ENCODE data around the gene XPNPEP1.

XPNPEP1 gene

DNA sequence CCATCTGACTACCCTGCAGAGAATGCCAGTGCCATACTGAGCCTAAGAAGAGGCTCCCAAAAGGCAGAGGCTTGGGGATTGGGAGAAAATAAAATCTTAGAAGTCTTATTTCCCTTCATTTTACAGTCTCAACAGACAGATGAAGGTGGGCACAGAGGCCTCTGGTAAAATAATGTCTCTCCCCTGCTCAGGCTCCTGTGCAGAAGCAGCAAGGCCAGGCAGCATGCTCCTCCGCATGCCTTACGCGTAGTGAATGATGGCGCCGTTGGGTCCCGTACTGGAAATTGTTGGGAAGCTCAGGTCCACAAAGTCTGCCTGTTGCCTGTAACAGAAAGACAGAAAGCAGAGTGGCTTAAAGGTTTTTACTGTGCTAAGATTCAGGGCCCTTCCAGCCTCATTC is 45.8 kb downstream of the XPNPEP1 start:
- no peaks in the 10 kb centered on the region for H3K27me3 Mint-ChIP-seq
- DNase-seq (ENCODE audit: low spot score in 2 of 2): no peak
- no peak for ATAC-seq (replicated peaks; ENCODE audit: extremely low read depth, poor library complexity, severe bottlenecking)
- peaks cover under 1% of the 10 kb centered on the region for H3K4me1 Mint-ChIP-seq
- no peak overlapping the region for H3K27ac Mint-ChIP-seq (ENCODE audit: low read depth)
- H3K36me3 Mint-ChIP-seq (ENCODE audit: insufficient read depth): peaks cover 53% of the 10 kb centered on the region
- no peaks in the 10 kb centered on the region for H3K9me3 Mint-ChIP-seq
- no peak overlapping the region for H3K4me3 Mint-ChIP-seq

DNA sequence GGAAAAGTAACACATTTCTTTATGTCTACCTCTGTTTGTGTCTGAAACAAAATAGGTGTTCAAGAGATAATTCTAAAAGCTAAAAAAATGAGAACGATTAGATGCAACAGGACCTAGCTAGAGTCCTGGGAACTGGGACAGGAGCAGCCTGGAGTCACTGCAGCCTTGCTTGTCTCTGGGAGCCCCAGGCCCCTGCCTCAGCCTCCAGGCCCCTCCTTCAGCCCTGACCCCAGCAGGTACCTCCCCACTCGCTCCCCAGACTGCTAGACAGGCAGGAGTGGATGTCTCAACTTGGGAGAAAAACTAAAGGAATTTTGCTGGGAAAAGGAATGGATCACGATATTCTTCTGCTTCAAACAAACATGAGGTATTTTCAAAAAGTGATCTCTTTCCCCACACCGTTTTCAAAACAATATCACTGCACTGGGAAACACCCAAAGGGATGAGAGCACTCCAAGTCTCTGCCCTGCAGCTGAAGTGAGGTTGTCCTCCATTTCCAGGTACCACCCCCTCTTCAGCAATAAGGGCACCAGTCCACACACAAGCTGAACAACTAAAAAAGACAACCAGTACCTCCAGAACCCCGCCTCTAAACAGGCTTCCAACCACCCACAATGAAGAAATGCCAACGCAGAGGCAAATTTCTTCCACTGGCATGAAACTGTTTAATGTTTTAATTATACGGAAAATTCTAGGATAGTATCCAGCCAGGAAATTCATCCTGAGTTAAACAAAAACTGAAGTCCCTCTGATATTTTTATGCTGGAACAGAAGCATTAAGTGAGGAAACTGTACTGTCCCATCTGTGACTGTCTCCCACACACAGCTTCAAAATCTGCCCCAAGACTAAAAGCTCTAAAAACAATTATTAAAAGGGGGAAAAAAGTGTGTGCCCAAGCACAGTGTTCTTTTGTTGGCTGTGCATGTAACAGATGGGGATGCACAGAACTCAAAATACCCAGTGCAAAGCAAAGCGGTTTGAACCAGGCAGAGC is 47.2 kb downstream of the XPNPEP1 start:
- no peak for DNase-seq (ENCODE audit: low spot score in 2 of 2)
- Mint-ChIP-seq H3K4me1 (no peaks in the 10 kb centered on the region), H3K27ac (ENCODE audit: low read depth) (no peak overlapping the region), H3K4me3 (no peak overlapping the region), H3K27me3 (no peaks in the 10 kb centered on the region), H3K9me3 (no peaks in the 10 kb centered on the region), H3K36me3 (ENCODE audit: insufficient read depth) (peaks cover 57% of the 10 kb centered on the region)
- ATAC-seq (replicated peaks; ENCODE audit: extremely low read depth, poor library complexity, severe bottlenecking): no peak

DNA sequence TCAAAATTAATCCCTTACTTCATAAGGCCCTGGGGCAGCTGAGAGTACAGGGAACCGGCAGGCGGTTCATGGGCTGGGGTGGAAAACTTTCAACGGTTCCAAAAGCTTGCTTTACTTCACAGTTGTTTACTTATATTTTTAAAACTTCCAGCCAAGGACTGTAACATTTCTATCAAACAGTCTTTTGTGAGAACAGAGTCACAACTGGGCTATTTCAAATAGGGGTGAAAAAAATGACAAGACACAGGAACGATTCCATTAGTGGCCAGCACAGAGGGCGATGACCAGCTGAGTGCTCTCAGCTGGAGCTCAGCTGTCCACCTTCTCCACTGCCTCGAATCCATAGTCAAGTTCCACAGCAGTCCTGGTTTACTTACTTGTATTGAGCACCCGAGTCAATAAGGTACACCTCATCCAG is 48.2 kb downstream of the XPNPEP1 start:
- no peaks in the 10 kb centered on the region for H3K4me1 Mint-ChIP-seq
- DNase-seq (ENCODE audit: low spot score in 2 of 2): no peak
- no peak for ATAC-seq (replicated peaks; ENCODE audit: extremely low read depth, poor library complexity, severe bottlenecking)
- no peak overlapping the region for H3K4me3 Mint-ChIP-seq
- H3K9me3 Mint-ChIP-seq: no peaks in the 10 kb centered on the region
- peaks cover 57% of the 10 kb centered on the region for H3K36me3 Mint-ChIP-seq (ENCODE audit: insufficient read depth)
- H3K27ac Mint-ChIP-seq (ENCODE audit: low read depth): no peak overlapping the region
- no peaks in the 10 kb centered on the region for H3K27me3 Mint-ChIP-seq

DNA sequence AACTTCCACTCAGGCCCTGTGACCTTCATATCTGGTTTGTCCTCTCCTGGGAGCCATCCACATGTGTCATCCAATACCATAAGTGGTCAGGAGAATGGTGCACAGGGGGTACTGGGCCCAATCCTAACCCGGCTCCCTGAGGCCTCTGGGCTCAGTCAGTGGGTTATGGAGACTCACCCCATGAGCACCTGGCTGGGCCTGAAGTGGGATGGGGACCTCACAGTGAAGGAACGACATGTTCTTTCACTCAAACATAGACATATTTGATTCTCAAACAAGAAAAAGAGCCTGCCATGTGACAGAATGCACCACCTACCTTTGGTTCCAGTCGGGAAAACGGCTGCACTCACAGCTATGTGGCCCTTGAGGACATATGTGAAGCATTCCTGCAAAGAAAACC is 51.8 kb downstream of the XPNPEP1 start:
- Mint-ChIP-seq H3K9me3 (no peaks in the 10 kb centered on the region), H3K36me3 (ENCODE audit: insufficient read depth) (peaks cover 54% of the 10 kb centered on the region), H3K27ac (ENCODE audit: low read depth) (no peak overlapping the region), H3K27me3 (no peaks in the 10 kb centered on the region), H3K4me1 (no peaks in the 10 kb centered on the region), H3K4me3 (no peak overlapping the region)
- no peak for DNase-seq (ENCODE audit: low spot score in 2 of 2)
- ATAC-seq (replicated peaks; ENCODE audit: extremely low read depth, poor library complexity, severe bottlenecking): no peak

DNA sequence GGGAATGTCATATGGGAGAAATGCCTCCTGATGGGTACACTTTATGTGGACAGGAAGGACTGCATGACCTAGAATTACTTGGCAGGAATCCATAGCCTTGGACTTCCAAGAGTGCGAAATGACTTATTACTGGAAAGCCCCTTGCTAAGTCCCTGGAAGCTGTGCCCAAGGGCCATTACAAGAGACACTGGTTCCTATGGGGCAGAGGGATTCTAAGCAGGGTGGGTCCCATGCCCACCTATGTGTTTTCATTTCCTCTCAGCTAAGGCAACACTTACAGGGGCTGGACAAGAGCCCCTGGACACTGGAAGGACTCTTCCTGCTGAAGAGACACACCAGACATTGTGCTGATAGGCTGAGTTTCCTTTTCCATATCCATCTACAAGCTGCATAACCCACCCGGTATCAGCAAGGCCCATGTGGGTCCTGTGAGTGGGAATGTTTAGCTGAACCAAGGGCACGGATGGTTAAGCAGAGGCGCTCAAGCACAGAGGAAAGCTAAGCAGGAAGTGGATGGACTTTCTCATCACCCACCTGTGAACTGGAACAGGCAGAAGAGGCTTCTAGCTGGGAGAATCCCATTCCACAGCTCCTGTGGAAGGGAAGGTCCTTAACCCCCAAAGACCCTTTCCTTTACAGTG is 56.2 kb downstream of the XPNPEP1 start:
- Mint-ChIP-seq H3K9me3 (peaks cover 12% of the 10 kb centered on the region), H3K27me3 (no peaks in the 10 kb centered on the region), H3K36me3 (ENCODE audit: insufficient read depth) (peaks cover 52% of the 10 kb centered on the region), H3K27ac (ENCODE audit: low read depth) (no peak overlapping the region), H3K4me3 (no peak overlapping the region), H3K4me1 (no peaks in the 10 kb centered on the region)
- DNase-seq (ENCODE audit: low spot score in 2 of 2) (no peak), ATAC-seq (replicated peaks; ENCODE audit: extremely low read depth, poor library complexity, severe bottlenecking) (no peak)

DNA sequence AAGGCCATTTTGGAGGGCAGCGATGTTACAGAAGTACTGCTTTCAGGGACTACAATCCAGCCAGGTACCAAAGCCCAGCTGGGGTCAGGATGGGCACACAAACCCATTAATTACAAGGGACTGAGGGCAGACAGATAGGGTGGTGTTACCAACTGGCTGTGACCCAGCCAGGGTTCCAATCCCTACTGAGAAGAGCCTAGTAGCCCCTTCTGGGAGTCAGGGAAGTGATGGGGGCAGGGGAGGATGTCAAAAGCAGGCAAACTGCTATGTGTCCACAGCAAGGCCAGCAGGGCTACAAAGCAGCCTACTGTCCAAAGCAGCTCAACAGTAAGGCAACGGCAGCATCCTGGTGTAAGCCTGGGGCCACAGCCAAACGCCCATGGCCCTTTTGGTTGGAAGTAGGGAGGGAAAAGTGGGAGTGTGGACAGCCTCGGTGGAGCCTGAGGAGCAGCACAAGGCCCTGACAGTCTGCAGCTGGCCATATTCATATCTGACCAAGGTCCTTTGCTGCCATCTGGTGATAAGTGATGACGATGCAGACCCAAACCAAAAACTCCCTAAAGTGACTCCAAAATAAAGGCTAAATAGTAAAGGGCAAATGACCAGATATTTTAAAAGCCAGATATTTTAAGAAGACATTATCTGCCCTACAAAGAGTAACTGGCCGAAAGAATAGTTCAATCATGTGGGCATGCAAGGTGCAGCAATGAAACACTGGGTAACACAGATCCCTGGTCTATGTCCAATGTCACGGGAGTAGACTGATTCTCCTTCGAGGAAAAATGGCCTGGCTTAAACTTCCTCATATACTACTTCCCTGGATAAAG is 56.9 kb downstream of the XPNPEP1 start:
- Mint-ChIP-seq H3K27me3 (no peaks in the 10 kb centered on the region), H3K27ac (ENCODE audit: low read depth) (no peak overlapping the region)

DNA sequence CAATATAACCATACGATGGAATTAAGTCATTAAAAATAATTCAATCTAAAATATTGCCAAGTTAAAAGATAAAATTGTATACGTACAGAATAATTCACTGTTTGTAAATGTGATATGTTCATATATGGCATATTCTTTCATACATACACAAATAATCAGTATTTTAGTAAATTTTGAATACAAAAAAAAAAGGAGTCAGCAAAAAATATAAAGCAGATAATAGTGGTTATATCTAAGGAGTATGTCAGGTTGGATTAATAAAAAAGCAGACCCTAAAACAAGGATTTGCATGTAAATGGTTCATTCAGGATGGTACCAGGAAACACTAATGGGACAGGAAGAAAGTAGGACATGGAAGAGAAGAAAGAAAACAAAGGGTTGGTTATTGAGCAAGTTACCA is 59.5 kb downstream of the XPNPEP1 start:
- Mint-ChIP-seq H3K4me1 (no peaks in the 10 kb centered on the region), H3K27ac (ENCODE audit: low read depth) (no peak overlapping the region), H3K36me3 (ENCODE audit: insufficient read depth) (peaks cover 31% of the 10 kb centered on the region), H3K4me3 (no peak overlapping the region), H3K27me3 (no peaks in the 10 kb centered on the region), H3K9me3 (peaks cover 12% of the 10 kb centered on the region)
- DNase-seq (ENCODE audit: low spot score in 2 of 2) (no peak), ATAC-seq (replicated peaks; ENCODE audit: extremely low read depth, poor library complexity, severe bottlenecking) (no peak)

More for the DNA sequence above, 56.9 kb downstream of the XPNPEP1 start:
- Mint-ChIP-seq H3K36me3 (ENCODE audit: insufficient read depth) (peaks cover 47% of the 10 kb centered on the region), H3K9me3 (peaks cover 12% of the 10 kb centered on the region), H3K4me3 (no peak overlapping the region), H3K4me1 (no peaks in the 10 kb centered on the region)
- no peak for ATAC-seq (replicated peaks; ENCODE audit: extremely low read depth, poor library complexity, severe bottlenecking)
- DNase-seq (ENCODE audit: low spot score in 2 of 2): no peak

DNA sequence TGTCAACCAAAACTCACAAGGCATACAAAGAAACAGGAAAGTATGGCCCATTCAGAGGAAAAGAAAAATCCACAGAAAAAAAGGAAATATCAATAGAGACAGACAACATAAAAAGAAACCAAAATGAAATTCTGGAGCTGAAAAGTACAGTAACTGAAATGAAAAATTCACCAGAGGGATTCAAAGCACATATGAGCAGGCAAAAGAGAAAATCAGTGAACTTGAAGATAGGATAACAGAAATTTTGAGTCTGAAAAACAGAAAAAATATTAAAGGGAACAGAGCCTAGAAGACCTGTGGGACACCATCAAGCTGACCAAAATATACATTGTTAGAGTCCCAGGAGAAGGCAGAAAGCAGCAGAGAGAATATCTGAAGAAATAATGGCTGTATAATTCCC is 60.6 kb downstream of the XPNPEP1 start:
- Mint-ChIP-seq H3K4me3 (no peak overlapping the region), H3K27me3 (no peaks in the 10 kb centered on the region), H3K36me3 (ENCODE audit: insufficient read depth) (peaks cover 28% of the 10 kb centered on the region), H3K4me1 (no peaks in the 10 kb centered on the region), H3K9me3 (peaks cover 12% of the 10 kb centered on the region), H3K27ac (ENCODE audit: low read depth) (no peak overlapping the region)
- DNase-seq (ENCODE audit: low spot score in 2 of 2) (no peak), ATAC-seq (replicated peaks; ENCODE audit: extremely low read depth, poor library complexity, severe bottlenecking) (no peak)

DNA sequence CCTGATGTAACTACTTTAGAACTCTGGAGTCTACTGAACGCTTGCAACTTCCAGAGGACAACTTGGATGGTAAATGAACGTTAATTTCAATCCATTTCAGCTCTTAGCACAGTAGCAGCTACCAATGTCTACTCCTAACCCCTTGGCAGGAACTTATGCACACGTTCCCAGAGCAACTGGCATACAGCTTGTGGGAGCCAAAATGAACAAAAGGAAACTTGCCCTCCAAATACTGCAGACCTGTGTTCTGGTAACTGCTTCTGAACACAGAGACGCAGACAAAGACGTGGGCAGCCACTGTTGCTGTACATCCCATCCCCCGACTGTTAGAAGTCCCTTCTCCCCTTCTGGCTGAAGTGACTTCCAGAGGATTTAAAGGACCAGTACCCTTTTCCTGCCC is 61.3 kb downstream of the XPNPEP1 start:
- ATAC-seq (replicated peaks; ENCODE audit: extremely low read depth, poor library complexity, severe bottlenecking) (no peak), DNase-seq (ENCODE audit: low spot score in 2 of 2) (no peak)
- Mint-ChIP-seq H3K9me3 (peaks cover 12% of the 10 kb centered on the region), H3K27me3 (no peaks in the 10 kb centered on the region), H3K27ac (ENCODE audit: low read depth) (no peak overlapping the region), H3K4me1 (no peaks in the 10 kb centered on the region), H3K4me3 (no peak overlapping the region), H3K36me3 (ENCODE audit: insufficient read depth) (peaks cover 25% of the 10 kb centered on the region)

DNA sequence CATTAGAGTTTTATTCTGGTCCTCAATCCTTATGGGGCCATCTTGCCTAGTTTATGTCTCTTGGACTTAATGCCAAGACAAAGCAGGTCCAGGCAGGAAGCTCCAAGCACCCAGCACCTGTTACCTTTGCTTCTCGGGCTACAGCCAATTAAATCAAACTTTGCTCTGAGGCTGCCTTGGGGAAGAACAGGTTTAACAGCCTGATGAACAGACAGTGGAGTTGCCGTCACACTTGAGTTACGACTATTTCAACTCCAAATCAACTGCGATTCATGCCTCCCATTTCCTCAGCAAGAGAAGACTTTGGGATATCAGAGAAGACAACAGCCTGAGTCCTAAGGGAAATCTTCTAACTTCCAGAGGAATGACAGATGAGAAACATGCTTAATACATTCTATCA is 62.2 kb downstream of the XPNPEP1 start:
- Mint-ChIP-seq H3K27me3 (no peaks in the 10 kb centered on the region), H3K27ac (ENCODE audit: low read depth) (no peak overlapping the region), H3K36me3 (ENCODE audit: insufficient read depth) (peaks cover 24% of the 10 kb centered on the region)

DNA sequence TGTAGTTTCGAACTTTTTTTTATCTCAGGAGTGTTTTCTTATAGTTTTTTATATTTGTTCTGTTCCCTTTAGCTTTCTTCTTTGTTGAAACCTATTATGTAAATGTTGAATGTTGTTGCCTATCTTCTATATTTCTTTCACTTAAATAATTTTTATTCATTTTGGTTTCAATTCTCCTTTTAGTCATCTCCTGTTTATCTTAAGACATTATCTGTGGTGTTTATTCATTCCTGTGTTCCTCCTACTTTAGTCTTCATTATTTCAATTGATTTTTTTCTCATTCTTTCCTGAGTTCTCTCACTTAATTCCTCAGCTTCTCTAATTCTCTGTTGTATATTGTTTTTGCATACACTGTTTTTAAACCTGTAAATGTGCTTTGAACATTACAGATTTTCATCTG is 64.1 kb downstream of the XPNPEP1 start:
- Mint-ChIP-seq H3K27me3 (no peaks in the 10 kb centered on the region), H3K9me3 (peaks cover 12% of the 10 kb centered on the region), H3K36me3 (ENCODE audit: insufficient read depth) (peaks cover 7% of the 10 kb centered on the region), H3K4me1 (no peaks in the 10 kb centered on the region), H3K4me3 (no peak overlapping the region), H3K27ac (ENCODE audit: low read depth) (no peak overlapping the region)
- DNase-seq (ENCODE audit: low spot score in 2 of 2) (no peak), ATAC-seq (replicated peaks; ENCODE audit: extremely low read depth, poor library complexity, severe bottlenecking) (no peak)

More for the DNA sequence above, 62.2 kb downstream of the XPNPEP1 start:
- DNase-seq (ENCODE audit: low spot score in 2 of 2) (no peak), ATAC-seq (replicated peaks; ENCODE audit: extremely low read depth, poor library complexity, severe bottlenecking) (no peak)
- Mint-ChIP-seq H3K9me3 (peaks cover 12% of the 10 kb centered on the region), H3K4me3 (no peak overlapping the region), H3K4me1 (no peaks in the 10 kb centered on the region)

DNA sequence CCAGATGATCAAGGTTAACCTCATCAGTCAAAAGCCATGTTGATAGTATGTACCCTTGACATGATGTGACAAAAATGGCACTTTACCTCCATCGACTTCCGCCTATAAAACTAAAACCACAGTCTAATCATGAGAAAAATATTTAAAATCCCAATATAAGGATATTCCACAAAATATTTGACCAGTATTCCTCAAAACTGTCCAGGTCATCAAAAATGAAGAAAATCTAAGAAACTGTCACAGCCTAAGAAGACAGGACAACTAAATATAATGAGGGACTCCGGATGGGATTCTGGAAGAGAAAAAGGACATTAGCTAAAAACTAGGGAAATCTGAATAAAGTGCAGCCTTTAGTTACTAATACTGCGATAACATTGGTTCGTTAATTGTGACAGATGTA is 67.6 kb downstream of the XPNPEP1 start:
- H3K9me3 Mint-ChIP-seq: no peaks in the 10 kb centered on the region
- H3K4me3 Mint-ChIP-seq: no peak overlapping the region
- H3K27me3 Mint-ChIP-seq: no peaks in the 10 kb centered on the region
- no peaks in the 10 kb centered on the region for H3K36me3 Mint-ChIP-seq (ENCODE audit: insufficient read depth)
- ATAC-seq (replicated peaks; ENCODE audit: extremely low read depth, poor library complexity, severe bottlenecking): no peak
- no peak for DNase-seq (ENCODE audit: low spot score in 2 of 2)
- H3K27ac Mint-ChIP-seq (ENCODE audit: low read depth): no peak overlapping the region
- H3K4me1 Mint-ChIP-seq: peaks cover 16% of the 10 kb centered on the region
